HG03103 (cell line): Measurements from ENCODE around the gene NME3.
"Not testable (repeated sequence)": the region's sequence is repeated elsewhere in the genome, so short reads cannot be mapped to it uniquely, and the experiment has no call there.

ENCODE experiments used
- ATAC-seq: cut with Tn5 transposase; IDR thresholded peaks from one replicate; pipeline ENCODE4 v1.9.1; 2021; ENCODE audit warnings: low read depth; ENCODE audit not compliant: unreplicated experiment

The NME3 gene

DNA sequence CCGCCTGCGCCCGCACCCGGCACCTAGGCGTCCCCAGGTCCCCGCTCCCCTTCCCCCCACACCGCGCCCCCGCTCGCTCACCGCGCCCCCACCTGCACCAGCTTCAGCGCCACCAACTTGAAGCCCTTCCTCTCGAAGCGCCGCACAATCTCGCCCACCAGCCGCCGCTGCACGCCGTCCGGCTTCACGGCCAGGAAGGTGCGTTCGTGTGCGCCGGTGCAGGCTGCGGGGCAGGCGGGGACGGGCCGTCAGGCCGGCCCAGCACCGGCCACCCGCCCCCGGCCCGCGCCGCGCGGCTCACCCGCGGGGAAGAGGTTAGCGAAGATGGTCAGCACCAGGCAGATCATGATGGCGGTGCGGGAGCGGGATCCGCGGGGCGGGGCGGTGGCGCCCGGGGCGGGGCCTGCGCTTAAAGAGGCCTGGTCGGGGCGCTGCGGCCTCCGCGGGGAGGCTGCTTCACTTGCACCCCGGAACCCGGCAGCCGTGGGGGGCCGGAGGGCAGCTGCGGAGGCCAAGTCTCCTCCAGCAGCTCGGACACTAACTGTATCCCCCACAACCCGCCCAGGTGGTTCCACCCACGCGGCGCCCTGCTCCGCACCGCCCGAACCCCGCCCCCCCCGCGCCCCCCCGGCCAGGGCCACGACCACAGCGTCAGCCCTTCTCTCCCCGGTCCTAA is at the start of gene NME3:
Gene NME3 (minus strand): TSS at position 356 of the 676 bp plus-strand sequence. CDS start 9 bp downstream, at position 347.
- no peak for ATAC-seq

DNA sequence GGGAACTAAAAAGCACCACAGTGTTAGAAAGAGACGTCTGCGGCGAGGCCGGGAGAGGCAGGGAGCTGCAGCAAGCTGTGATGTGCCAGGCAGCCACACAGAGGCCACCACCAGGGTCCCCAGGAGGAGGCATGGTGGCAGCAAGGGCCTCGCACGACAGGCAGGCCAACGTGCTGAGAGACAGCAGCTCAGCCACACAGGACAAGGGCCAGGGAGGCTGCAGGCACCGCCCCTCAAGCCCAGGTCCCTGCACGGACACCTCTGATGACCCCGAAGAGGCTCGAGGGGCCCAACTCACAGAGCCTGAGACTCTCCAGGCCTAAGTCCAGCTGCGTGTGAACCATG is 49.6 kb upstream of the NME3 start:
- ATAC-seq, result no peak

DNA sequence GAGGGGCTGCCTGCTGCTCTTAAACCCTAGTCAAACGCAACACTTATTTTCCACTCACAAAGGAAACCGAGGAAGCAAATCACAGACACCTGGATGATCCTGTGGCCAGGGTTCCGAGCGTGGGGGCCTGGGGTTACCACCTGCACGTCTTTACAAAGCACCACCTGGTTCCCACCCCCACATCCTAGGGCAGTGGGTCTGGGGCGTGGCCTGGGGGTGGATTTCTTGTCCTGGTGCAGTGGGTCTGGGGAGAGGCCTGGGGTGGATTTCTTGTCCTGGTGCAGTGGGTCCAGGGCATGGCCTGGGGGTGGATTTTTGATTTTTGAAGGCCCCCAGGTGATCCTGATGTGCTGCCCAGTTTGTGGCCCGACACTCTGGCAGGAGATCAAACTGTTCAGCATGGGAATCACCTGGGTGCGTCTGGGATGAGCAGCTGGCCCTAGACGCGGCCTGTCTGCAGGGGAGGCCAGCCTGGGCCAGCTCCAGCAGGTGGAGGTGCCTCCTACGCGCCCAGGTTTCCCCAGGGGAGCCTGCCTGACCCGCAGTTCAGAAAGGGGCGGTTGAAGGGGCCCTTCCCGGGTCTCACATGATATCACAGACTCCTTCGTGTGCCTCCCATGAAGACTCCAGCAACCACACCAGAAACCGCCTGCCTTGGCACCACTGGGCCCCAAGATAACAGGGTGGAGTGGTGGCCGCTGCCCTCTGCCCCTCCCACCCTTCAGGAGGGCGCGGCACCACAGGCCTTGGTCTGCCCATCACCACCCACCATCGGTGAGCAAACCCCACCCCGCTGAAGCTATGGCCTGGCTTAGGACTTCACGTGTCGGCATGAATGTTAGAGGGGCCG is 49.0 kb upstream of the NME3 start:
- no peak for ATAC-seq

DNA sequence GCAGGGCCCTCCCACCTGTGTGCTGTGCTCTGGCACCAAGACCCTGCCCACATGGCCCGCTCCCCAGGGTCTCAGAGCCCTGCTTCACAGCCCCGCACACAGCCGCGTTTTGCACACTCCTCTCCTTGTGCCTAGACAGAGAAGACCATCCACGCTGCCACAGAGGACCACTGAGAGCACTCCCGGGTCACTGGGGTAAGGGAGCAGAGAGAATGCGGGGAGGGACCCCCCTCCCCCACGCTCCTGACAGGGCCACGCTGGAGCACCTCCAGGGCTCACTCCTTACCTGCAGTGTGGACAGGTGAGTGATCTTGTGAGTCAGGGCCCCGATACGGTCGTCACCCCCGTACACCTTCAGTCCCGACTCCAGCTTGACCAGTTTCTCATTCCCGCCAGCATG is 48.3 kb upstream of the NME3 start:
- no peak for ATAC-seq

DNA sequence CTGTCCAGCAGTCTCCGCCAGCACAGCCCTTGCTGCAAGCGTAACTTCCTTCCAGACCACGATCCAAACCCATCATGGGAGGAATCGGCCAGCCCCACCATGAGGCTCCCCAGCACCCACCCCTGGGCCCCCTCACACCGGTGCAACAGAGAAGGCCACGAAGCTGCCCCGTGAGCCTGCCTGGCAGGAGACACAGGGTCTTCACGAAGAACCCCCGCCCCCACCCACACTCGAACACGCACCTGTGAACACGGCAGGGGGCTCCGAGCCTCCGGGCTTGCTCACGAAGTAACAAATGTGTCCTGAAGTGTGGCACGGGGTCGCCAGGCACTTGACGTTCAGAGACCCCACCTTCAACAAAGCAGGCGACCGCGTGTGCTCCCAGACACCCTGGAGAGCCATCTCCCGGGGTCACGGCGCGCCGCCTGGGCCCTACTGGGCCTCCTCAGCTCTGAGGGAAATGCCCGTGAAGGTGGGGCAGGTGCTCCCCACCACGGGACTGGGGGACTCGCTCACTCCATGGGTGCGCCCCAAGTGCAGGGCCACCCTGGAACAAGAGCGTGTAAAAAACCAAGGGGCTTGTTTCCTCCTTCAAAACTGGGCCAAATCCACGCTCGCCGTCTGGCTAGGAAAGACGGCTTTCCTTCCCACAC is 47.7 kb upstream of the NME3 start:
- no peak for ATAC-seq

DNA sequence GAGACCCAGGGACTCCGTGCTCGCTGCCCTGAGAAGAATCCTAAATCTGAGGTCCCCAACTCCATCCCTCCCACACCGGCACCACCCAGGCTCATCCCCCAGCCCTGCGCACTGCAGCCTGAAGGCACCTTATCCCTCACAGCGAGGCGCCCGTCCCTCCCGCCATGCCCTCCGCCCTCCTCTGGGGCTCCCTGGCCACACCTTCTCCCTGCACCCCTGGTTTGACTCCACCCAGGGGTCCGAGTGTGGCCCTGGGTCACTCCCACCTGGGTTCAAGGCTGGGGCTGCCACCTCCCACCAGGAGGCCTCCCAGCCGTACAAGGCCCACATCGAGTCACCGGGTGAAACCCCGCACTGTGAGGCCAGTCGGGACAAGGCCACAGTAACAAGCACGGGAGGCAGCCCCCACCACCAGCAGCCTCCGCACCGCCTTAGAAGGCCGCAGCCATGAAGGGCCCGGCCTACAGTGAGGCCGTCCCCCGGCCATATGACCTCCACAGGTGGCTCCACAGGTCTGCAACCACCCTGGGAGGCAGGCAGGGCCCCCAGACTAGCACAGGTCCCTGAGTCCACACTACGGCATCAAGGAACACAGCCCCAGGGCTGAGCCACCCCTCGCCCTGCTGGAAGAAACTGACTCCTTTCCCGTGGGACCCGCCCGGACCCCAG is 47.0 kb upstream of the NME3 start:
- ATAC-seq, result no peak

DNA sequence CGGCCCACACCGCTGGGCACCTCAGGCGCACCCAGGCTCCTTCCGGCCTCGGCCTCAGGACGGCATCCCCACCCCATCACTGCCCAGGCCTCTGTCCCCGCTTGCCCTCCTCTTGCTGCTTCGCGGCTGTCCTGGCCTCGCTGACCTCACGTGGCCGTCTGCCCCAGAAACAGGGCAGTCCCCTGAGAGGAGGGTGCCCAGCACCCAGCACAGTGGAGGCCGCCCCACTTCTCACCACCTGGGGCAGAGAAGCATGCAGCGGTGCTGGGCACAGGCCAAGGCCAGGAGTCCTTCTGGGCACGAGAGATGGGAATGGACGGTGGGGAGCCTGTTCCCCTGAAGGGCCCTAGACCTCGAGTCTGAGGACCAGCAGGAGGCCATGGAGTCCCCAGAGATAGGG is 46.4 kb upstream of the NME3 start:
- ATAC-seq, result no peak

DNA sequence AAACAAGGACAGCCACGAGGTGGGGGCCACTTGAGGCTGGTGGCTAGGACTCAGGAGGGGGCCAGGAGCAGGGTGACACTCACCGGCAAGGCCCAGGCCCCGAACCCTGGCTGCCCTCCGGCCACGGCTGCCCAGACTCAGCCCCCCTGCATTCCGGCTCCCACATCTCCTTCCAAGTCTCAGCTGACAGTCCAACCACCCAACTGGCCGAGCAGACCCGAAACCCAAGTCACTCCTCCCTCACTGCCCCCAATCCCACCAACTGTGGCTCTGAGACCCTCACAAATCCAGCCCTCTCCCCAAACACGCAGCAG is 45.9 kb upstream of the NME3 start:
- ATAC-seq, result no peak

DNA sequence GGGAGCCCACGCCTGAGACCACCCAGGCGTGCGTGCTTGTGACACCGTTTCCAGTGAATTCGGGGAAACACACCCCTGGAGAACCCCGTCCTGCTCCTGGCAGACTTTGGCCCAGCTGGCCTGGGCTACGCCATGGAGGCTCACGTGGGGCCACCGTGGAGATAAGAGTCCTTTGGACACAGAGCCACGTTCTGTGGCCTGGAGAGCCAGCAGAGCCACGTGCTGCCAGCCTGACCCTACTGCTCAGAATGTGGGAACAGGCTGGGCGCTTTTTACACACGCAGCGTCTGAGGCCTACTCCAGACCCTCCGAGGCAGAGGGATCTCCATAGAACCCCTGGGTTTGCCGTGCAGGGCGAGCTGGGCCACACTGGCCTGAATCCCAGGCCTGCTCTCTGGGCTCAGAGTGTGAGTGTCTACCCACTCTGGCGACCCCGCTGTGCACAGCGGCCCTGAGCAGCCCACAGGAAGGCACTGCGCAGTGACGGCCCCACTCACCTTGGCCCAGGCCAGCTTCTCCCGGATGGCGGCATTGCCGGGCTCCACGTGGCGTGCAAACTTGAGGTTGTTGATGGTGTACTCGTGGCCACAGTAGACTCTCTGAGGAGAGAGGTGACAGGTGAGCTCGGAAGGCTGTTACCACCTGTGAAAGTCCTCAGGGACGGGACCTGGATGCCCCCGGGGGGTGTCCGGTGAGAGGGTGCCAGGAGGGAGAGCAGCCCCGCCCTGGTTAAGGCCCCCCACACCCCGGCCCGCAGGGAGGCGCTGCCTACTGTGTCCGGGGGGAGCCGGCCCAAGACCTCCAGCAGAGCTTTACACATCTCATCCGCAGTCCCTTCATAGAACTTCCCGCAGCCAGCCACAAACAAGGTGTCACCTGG is 45.3 kb upstream of the NME3 start:
- ATAC-seq, result no peak

DNA sequence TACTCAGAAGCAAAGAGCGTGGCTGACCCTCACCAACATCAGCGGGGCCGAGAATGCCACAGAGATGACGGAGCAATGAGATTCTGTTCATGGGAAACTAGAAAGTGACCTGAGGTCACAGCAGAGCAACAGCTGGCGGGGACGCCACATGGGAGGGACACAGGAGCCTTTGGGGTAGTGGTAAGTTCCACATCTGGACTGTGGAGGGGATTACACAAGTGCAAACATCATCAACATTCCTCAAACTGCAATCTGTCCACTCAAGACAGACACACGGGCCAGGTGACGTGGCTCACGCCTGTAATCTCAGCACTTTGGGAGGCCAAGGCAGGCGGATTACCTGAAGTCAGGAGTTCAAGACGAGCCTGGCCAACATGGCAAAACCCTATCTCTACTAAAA is 44.1 kb upstream of the NME3 start:
- no peak for ATAC-seq

DNA sequence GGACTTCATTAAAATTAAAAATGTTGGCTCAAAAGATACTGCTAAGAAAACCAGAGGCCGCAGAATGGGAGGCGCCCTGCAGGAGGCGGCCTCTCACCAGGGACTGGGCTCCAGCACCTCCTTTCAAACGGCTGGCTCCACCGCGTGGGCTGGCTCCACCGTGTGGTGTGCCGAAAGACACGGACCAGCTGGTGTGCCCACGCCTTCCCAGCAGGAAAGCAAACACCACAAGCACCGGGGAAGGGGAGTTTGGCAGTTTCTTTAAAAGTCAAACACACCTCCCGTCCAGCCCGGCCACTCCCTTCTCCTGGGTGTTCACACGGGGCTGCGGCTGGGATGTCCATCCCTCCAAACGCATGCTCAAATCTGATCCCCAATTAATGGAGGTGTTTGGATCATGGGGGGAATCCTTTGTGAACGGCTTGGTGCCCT is 41.4 kb upstream of the NME3 start:
- ATAC-seq, result no peak

DNA sequence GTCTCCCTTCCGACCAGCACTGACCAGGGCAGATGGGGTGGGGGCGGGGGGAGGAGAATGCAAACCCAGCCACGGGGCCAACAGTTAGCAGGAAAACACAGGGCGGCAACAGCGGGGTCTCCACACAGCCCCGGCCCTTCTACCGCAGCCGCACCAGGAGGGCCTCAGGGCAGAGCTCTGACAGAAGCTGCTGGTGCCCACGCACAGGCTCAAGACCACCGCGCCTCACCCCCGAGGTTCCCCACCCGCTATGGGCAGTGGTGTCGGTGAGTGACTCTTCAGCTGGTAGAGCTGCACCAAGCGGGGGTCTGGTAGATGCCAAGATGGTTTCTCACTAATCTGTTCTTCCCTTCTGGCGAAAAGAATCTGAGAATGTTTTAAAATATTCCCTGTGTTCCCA is 39.2 kb upstream of the NME3 start:
- no peak for ATAC-seq

DNA sequence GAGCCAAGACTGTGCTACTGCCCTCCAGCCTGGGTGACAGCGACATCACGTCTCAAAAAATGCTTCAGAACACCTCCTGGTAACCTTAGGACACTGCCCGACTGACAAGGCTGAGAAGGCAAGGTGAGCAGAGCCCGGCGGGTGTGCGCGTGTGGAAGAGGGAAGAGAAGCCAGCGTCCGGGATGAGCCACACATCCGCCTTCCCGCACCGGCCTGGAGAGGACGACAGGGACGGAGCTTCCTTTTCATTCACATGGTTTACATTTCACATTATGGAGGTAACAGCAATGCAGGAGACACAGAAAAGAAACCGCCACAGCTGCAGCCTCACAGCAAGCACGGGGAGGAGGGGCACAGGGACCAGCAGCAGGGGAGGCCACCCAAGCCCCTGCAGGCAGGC is 38.8 kb upstream of the NME3 start:
- no peak for ATAC-seq

DNA sequence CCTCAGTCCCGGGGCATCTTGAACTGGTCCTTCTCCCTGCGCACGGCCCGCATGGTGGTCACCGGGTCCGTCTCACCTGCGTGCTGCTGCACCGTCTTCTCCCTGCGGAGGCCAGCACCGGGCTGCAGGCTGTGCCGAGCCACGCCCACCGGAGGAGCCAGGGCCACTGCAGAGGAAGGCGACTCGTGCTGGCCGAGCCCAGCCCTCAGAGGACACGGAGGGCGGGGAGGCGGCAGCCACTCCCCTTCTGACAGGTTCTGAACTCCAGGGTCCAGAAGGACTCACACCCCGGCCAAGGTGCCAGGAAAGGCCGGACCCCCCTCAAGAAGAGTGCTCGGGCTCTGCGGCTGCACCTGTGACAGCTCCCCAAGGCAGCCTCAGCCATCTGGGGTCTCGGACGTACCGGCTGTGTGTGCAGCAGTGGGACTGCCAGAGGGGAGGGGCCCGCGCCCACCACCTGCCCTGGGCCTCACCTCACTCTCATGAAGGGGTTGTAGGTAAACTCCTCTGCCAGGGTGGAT is 38.0 kb upstream of the NME3 start:
- ATAC-seq, result no peak

DNA sequence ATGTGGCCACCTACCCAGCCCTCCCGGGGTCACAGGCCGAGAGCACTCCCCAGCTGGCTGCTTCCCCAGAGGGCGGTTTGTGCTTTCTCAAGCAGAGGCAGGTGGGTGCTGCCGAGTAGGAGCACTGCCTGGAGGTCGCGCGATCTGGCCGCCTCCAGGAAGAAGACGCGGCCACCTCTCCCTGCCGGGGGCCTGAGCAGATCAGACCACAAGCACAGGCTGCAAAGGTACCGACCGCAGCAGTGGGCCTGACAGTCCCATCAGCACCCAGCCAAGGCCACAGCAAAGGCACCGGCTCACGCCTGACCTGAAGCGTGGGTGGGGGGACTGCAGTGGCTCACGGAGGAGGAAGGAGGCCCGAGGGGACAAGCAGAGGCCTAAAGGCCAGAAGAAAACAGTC is 37.3 kb upstream of the NME3 start:
- no peak for ATAC-seq

DNA sequence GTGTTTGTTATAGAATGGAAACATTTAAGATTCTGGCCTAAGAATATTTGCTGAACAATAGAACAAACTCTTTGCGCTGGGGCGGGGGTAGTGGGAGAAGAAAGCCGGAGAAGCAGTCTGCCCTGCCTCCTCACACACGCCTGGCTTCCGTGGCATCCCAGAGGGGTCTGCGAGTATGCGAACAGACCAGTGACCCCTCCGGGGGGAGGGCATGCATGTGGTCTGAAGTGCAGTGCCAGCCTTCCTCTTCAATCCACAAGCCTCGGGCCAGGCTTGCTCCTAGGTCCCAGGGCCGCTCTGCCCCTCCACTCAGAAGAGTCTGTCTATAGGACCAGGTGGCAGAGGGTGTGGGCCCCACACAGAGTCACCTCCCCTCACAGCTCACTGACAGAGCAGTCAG is 36.3 kb upstream of the NME3 start:
- ATAC-seq, result no peak

DNA sequence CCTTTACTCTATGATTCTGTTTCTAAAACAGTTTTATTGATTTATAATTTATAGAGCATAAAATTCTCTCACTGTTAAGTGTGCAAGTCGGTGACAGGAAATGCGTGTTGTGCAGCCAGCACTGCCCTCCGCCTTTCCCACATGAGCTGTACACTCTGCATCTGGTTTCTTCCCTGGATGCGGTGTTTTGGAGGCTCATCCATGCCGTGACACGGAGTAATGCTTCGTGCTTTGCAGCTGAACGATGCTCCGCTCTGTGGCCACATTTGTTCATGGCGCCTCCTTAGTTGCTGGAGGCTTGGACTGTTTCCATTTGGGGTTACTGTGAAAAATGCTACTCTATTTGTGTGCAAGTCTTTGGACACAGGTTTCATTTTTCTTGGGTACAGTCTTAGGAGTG is 29.4 kb upstream of the NME3 start:
- ATAC-seq, result no peak

DNA sequence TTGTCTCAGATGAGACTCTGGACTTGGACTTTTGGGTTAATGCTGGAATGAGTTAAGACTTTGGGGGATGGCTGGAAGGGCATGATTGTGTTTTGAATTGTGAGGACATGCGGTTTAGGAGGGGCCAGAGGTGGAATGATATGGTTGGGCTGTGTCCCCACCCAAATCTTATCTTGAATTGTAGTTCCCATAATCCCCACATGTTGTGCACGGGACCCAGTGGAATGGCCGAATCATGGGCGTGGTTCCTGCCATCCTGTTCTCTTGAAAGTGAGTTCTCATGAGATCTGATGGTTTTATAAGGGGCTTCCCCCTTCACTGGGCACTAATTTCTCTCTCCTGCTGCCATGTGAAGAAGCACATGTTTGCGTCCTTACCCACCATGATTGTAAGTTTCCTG is 27.9 kb upstream of the NME3 start:
- not testable (repeated sequence) for ATAC-seq

DNA sequence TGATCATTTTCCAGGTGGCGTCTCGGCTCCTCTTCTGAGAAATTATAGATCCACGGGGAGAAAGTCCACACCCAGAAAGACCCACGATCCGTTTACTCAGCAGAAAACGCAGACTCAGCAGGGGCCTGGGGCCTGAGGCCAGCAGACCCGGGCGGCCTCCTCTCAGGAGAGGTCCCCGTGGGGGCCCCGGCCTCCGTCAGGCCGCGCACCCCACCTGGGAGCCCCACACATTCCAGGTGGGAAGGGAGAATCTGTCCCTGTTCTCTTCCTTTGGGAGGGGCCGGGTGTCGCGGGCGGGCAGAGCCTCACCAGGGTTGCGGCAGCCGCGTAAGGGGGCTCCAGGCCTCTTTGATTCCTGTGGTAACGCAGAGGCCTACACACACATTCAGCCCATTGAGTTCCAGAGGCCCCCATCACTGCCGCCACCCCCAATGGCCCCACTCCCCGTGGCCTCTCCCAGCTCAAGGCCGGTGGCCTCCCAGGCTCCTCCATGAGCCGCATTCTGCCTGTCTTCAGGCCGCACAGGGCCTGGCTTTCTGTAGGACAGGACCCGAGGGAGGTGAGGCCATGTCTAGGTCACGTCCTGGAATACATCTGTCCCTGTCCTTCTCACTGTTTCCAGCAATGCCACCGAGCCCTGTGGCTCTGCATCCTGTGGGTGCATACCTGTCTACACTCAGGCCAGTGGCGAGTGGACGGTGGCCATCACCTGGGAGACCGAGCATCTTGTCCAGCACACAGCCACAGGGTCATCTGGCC is 23.7 kb upstream of the NME3 start:
- ATAC-seq, result no peak
